ENCODE measurements around the gene PIGO.

DNA sequence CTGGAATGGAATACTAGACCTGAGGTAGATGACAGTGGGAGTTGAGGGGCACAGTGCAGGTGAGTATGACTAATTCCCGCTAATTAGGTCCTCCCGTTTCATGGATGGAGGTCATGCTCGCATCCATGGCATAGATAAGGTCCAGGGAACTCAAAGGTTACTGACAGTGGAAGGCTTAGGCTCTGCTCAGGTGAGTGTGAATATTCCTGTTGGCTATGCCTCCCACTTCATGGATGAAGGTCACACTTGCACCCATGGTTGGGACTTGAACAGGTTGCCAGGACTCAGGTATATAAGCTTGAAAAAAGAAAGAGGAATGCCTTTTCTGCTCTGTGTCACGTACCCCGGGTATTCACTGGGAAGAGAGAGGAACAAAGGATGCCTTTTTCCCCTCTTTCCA is 45.6 kb upstream of the PIGO start:
- TF ChIP-seq CTCF (IDR thresholded peaks at IDR 0.05): no peak
- TF ChIP-seq POLR2A (IDR thresholded peaks at IDR 0.05): no peak

Measured in body of pancreas (tissue), 4 donors.